ENCODE data around the gene MN1. TPM values are rescaled to one million over a fixed set of nuclear protein-coding genes. Genes with fewer than 3 reads are reported as not detected.

The MN1 gene
- total and polyA plus RNA-seq, 2 experiments from 2014 or later, result 1.0 to 6.8 TPM

GRCh38 chr22:27747396-27748221 is 53.9 kb downstream of the MN1 start:
- no peaks in the 10 kb centered on the region for H3K27me3 ChIP-seq (ENCODE audit: insufficient read depth)
- DNase-seq (ENCODE audit: low spot score), result peak; percentile 54
- H3K4me3 ChIP-seq, result no peak overlapping the region
- peaks cover 12% of the 10 kb centered on the region for H3F3A ChIP-seq (replicated peaks; ENCODE audit: low read depth)
- TF ChIP-seq JUNB (IDR thresholded peaks at IDR 0.05; ENCODE audit: unreplicated experiment) (no peak), CTCF (conservative IDR thresholded peaks at IDR 0.05; ENCODE audit: low read depth in 2 of 2) (peak; percentile 70 to 73), ZNF462 (CRISPR knock-in tag; IDR thresholded peaks at IDR 0.05) (no peak)
- H3K9me2 ChIP-seq (ENCODE audit: insufficient read depth), result no peaks in the 10 kb centered on the region
- no peaks in the 10 kb centered on the region for H3K36me3 ChIP-seq (ENCODE audit: insufficient read depth)
- peaks cover 58% of the 10 kb centered on the region for H3K4me1 Mint-ChIP-seq
- H3K79me2 ChIP-seq (replicated peaks; ENCODE audit: insufficient read depth), result peaks cover 30% of the 10 kb centered on the region
- no peak overlapping the region for H2AFZ ChIP-seq
- peaks cover 17% of the 10 kb centered on the region for H3K27me3 Mint-ChIP-seq (ENCODE audit: insufficient read depth, low read depth, poor library complexity)
- peaks cover 58% of the 10 kb centered on the region for H3K4me1 ChIP-seq (ENCODE audit: insufficient read depth)
- H3K9me3 Mint-ChIP-seq, result no peaks in the 10 kb centered on the region; the same call in 2 of the 3 replicates
- H3K4me3 Mint-ChIP-seq, result no peak overlapping the region
- H3K27ac Mint-ChIP-seq, result 0 out of 2 replicates have a peak overlapping the region, but pooled peaks have one; percentile 42
- no peaks in the 10 kb centered on the region for H4K20me1 ChIP-seq (replicated peaks; ENCODE audit: insufficient read depth)
- H3K4me2 ChIP-seq, result peak overlapping the region; percentile 62
- H3K36me3 Mint-ChIP-seq (ENCODE audit: low read depth), result peaks cover 3% of the 10 kb centered on the region; the same call in 2 of the 3 replicates
- ATAC-seq, result no peak; the same call in 2 of the 3 replicates
- H3K27ac ChIP-seq (ENCODE audit: low read depth), result no peak overlapping the region
